Retinal pigment epithelial cell (primary cell): ENCODE measurements around the gene RASA2.

Source experiments
- DNase-seq: peaks from one replicate; pipeline ENCODE4 v3.0.0-alpha.2; 2010; ENCODE audit warnings: low read depth
- H3K4me3 ChIP-seq: 2 replicates; pipeline ENCODE4 v1.5.1; 2011; ENCODE audit warnings: mild to moderate bottlenecking, low read length, control low read depth, moderate library complexity
- TF ChIP-seq, protein P1 (sequence below): conservative IDR thresholded peaks from 2 replicates; pipeline ENCODE4 v1.5.1; 2011; ENCODE audit warnings: low read depth, low read length, control low read depth, inconsistent platforms

The RASA2 gene

DNA sequence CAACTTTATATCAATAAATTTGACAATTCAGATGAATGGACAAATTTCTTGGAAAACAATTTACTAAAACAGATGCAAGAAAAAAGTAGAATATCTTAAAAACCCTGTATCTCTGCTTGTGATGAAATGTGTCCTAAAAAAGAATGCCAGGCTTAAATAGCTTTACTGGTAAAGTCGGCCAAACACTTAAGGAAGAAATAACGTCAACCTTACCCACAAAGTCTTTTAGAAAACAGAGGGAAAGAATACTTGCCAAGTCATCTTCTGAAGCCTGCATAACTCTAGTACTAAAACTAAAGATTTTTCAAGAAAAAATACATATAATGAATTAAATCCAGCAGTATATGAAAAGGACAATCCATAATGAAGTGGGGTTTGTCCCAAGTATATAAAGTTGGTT lies 111.1 kb downstream of the RASA2 start:
- H3K4me3 ChIP-seq: no peak overlapping the region
- TF ChIP-seq, protein P1, sequence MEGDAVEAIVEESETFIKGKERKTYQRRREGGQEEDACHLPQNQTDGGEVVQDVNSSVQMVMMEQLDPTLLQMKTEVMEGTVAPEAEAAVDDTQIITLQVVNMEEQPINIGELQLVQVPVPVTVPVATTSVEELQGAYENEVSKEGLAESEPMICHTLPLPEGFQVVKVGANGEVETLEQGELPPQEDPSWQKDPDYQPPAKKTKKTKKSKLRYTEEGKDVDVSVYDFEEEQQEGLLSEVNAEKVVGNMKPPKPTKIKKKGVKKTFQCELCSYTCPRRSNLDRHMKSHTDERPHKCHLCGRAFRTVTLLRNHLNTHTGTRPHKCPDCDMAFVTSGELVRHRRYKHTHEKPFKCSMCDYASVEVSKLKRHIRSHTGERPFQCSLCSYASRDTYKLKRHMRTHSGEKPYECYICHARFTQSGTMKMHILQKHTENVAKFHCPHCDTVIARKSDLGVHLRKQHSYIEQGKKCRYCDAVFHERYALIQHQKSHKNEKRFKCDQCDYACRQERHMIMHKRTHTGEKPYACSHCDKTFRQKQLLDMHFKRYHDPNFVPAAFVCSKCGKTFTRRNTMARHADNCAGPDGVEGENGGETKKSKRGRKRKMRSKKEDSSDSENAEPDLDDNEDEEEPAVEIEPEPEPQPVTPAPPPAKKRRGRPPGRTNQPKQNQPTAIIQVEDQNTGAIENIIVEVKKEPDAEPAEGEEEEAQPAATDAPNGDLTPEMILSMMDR: no peak
- DNase-seq: no peak

DNA sequence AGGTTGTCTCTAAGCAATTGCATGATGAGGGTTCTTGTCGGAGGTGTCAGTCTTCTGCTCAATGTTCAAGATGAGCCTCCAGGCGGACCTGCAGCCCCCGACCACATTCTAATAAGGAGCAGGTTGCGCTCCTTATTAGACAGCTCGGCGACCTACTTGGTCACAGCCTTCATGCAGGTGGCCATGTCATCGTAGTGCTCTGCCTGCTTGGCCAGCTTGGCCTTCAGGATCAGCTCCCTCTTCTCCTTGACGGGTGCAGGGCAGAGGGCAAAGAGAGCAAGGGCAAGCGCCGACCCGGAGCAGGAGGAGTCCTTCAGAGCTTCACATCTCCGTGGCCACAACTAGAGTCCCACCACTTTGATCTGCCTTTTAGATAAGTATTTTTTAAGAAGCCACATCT lies 113.5 kb downstream of the RASA2 start:
- no peak for DNase-seq
- TF ChIP-seq, protein P1: no peak
- no peak overlapping the region for H3K4me3 ChIP-seq

DNA sequence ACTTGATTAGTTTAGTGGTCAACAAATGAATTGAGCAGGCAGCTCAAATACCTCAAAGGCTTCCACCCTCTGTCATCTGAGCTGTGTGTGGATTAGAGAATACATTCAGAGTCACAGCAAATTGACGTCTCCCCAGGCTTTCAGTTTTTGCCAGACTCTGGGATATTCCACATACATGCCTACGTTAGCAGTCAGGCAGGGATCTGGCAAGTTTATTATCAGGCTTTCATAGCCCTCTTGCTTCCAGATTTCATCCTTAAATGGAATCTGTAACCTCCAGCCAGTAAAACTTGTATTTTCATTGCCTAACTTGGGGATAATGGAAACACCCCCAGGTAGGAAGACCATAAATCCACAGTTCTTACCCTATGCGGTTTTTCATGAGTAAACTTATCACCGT lies 115.9 kb downstream of the RASA2 start:
- H3K4me3 ChIP-seq: no peak overlapping the region
- DNase-seq: no peak
- TF ChIP-seq, protein P1: no peak

DNA sequence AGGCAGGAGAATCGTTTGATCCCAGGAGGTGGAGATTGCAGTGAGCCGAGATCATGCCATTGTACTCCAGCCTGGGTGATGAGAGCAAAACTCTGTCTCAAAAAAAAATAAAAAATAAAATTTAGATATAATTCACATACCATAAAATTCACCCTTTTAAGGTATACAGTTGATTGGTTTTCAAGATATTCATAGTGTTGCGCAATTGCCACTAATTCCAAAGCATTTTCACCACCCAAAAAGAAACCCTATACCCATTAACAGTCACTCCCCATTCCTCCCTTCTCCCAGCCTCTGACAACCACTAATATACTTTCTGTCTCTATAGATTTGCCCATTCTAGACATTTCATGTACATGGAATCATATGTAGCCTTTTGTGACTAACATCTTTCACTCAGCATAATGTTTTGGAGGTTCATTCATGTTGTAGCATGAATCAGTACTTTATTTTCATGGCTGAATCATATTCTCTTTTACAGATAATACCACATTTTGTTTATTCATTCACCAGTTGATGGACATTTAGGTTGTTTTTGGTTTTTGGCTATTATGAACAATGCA lies 116.7 kb downstream of the RASA2 start:
- no peak for DNase-seq
- TF ChIP-seq, protein P1: no peak
- no peak overlapping the region for H3K4me3 ChIP-seq

DNA sequence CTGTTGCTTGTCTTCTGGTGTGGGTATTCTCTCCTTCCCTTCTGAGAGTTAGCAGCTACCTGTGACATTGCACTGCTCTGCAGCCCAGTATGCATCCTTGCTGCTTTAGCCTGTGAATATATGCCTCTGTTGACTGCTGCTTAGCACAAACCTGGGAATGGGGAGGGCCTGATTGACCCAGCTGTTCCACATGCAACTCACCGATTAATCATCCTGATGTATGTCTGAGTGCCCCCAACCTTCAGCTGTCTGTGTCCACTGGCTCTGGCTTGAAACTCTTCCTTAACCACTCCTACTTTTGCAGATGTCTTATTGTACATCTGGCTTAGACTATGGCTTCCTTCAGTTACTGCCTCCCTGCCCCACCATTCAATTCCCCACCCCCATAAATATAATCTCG lies 119.1 kb downstream of the RASA2 start:
- no peak overlapping the region for H3K4me3 ChIP-seq
- TF ChIP-seq, protein P1: no peak
- no peak for DNase-seq

DNA sequence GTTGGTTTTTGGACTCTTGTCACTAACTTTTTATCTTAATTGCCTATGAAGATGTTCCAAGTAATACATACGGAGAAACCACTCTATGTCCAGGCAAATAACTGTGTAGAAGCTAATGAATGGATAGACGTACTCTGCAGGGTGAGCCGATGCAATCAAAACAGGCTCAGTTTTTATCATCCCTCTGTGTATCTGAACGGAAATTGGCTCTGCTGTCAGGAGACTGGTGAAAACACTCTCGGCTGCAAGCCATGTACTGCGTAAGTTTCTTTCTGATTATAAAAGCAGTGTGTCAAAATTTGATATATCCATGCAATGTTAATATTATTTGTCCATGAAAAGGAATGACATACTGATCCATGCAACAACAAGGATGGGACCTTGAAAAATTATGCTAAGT lies 121.6 kb downstream of the RASA2 start:
- no peak overlapping the region for H3K4me3 ChIP-seq
- no peak for DNase-seq
- TF ChIP-seq, protein P1: no peak

DNA sequence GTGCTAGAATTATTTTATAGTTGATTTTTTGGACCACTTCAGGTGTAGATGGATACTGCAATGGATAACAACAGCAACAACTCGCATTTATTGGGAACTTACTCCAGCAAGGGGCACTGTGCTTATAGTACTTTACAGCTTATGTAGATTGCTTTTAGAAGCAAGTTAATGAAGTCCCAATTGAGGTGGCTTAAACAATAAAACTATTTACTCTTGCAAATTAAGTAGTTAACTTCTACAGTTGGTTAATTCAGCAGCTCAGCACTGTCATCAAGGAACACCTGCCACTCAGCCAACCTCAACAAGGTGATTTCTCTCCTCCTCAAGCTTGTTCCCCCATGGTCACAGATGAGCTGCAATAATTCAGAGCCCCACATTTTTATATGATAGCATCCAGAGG lies 124.1 kb downstream of the RASA2 start:
- TF ChIP-seq, protein P1: no peak
- DNase-seq: no peak
- H3K4me3 ChIP-seq: no peak overlapping the region
